Prostate gland (tissue), 2 donors: Measurements from ENCODE around the gene CST3. TPM values are rescaled to one million over a fixed set of nuclear protein-coding genes. Genes with fewer than 3 reads are reported as not detected.

Experiments used
- DNase-seq: peaks from one replicate; pipeline ENCODE4 v3.0.0-alpha.2; 2019; ENCODE audit warnings: low spot score
- H3K27ac ChIP-seq, 2 donors: fragments of 200-600 bp; sonication (generic); 2 replicates each; pipeline ENCODE4 v1.5.1; 2017 to 2019
- H3K27me3 ChIP-seq: fragments of 200-600 bp; sonication (generic); replicated peaks from 2 replicates; pipeline ENCODE4 v1.5.1; 2019; ENCODE audit not compliant: insufficient read depth
- H3K36me3 ChIP-seq, 2 donors: fragments of 200-600 bp; sonication (generic); 1 replicate in 1 of 2; 2 replicates in 1 of 2; pipeline versions ENCODE4 v1.5.1 to v1.8.1; 2017 to 2019
- H3K4me1 ChIP-seq: fragments of 200-600 bp; sonication (generic); replicated peaks from 2 replicates; pipeline ENCODE4 v1.5.1; 2019
- H3K4me3 ChIP-seq, 2 donors: fragments of 200-600 bp; sonication (generic); 2 replicates each; pipeline ENCODE4 v1.5.1; 2017 to 2019
- H3K9me3 ChIP-seq: fragments of 200-600 bp; sonication (generic); 2 replicates; pipeline ENCODE4 v1.5.1; 2017
- POLR2A ChIP-seq: fragments of 450-650 bp; IDR thresholded peaks from one replicate; pipeline ENCODE4 v1.6.1; 2016; ENCODE audit warnings: antibody characterized with exemption, mild to moderate bottlenecking
- POLR2AphosphoS5 ChIP-seq: sonication (generic); formaldehyde crosslinking; IDR thresholded peaks from one replicate; pipeline ENCODE4 v1.6.1; 2017; ENCODE audit warnings: antibody characterized with exemption
- WGBS: methylation state at CpG from one replicate; pipeline ENCODE4 v1.1.5; 2018; 5-methylcytosine and 5-hydroxymethylcytosine counted together
- intact Hi-C: fragments of 100-400 bp; cut with DNase I; formaldehyde crosslinking; loops from one replicate; pipeline ENCODE4 v1.14.2; 2022
- total RNA-seq, 2 donors: library from RNA; depleted of rRNA; stranded (reverse); fragments of >200 nt; gene quantifications; one replicate each; pipeline ENCODE4 v1.1.0, GENCODE V29; 2016
- TF ChIP-seq, protein P1 (sequence below), 4 experiments: fragments of 200-600 bp in 2 of 4; fragments of 450-650 bp in 2 of 4; sonication (generic) in 2 of 4; IDR thresholded peaks; 1 replicate in 3 of 4; 2 replicates in 1 of 4; pipeline ENCODE4 v1.5.1; 2016 to 2019; ENCODE audit warnings: antibody characterized with exemption in 4 of 4, mild to moderate bottlenecking in 2 of 4, moderate library complexity in 2 of 4

CST3 gene
- total RNA-seq, 2 donors from 2014 or later: 1,170 to 3,384 TPM

DNA sequence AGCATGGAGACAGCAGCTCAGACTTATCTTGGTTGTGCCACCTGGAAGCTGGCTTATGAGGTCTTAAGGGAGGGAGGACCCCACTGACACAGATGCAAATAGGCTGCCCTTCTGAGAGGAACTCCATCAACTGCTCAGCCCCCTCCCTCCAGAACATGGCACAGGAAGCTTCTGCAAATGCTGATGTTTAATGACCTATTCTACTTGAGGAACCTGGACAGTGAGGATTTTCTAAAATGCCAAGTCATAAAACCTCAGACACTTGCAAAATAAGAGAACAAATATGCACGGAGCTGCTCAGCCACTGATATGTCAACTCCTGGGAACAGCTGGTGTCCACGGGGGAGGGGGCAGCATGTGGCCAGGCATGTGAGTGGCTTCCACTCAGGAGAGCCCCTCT lies 35.5 kb downstream of the CST3 start:
- Histone ChIP-seq H3K9me3 (no peaks in the 10 kb centered on the region), H3K4me1 (no peaks in the 10 kb centered on the region), H3K27me3 (no peaks in the 10 kb centered on the region), H3K4me3 (no peak overlapping the region), H3K36me3 (no peaks in the 10 kb centered on the region), H3K27ac (no peak overlapping the region)
- peak; percentile 13 for TF ChIP-seq POLR2AphosphoS5
- TF ChIP-seq, protein P1, sequence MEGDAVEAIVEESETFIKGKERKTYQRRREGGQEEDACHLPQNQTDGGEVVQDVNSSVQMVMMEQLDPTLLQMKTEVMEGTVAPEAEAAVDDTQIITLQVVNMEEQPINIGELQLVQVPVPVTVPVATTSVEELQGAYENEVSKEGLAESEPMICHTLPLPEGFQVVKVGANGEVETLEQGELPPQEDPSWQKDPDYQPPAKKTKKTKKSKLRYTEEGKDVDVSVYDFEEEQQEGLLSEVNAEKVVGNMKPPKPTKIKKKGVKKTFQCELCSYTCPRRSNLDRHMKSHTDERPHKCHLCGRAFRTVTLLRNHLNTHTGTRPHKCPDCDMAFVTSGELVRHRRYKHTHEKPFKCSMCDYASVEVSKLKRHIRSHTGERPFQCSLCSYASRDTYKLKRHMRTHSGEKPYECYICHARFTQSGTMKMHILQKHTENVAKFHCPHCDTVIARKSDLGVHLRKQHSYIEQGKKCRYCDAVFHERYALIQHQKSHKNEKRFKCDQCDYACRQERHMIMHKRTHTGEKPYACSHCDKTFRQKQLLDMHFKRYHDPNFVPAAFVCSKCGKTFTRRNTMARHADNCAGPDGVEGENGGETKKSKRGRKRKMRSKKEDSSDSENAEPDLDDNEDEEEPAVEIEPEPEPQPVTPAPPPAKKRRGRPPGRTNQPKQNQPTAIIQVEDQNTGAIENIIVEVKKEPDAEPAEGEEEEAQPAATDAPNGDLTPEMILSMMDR (IDR thresholded peaks at IDR 0.05): no peak
- DNase-seq: no peak
- whole genome bisulfite sequencing: 47% methylated on average over 2 of the region's 2 CpGs
- intact Hi-C loops: no loop called here

DNA sequence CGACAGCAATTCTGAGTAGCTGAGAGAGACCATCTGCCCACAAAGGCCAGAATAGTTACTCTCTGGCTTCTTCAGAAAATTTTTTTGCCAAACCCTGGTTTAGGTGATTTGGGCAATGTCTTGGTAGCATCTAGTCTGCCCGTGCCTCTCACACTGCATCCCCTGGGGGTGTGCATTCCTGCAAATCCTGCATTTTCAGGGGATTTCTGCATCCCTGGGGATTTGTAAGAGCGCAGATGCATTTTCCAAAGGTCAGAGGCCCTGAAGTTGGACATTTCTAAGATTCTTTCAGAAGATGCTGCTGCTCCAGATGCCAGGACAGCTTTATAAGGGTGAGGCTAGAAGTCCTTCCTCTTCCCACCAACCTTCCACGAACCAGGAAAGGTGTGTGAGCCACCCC lies 36.0 kb downstream of the CST3 start:
- no peaks in the 10 kb centered on the region for H3K36me3 ChIP-seq
- no peak overlapping the region for H3K4me3 ChIP-seq
- TF ChIP-seq, protein P1 (IDR thresholded peaks at IDR 0.05): no peak
- TF ChIP-seq POLR2A (no peak), POLR2AphosphoS5 (no peak)
- no peak overlapping the region for H3K27ac ChIP-seq
- DNase-seq: no peak
- no peaks in the 10 kb centered on the region for H3K4me1 ChIP-seq
- H3K9me3 ChIP-seq: no peaks in the 10 kb centered on the region
- intact Hi-C loops: no loop called here
- 69% methylated on average over 4 of the region's 4 CpGs for WGBS
- H3K27me3 ChIP-seq: no peaks in the 10 kb centered on the region

DNA sequence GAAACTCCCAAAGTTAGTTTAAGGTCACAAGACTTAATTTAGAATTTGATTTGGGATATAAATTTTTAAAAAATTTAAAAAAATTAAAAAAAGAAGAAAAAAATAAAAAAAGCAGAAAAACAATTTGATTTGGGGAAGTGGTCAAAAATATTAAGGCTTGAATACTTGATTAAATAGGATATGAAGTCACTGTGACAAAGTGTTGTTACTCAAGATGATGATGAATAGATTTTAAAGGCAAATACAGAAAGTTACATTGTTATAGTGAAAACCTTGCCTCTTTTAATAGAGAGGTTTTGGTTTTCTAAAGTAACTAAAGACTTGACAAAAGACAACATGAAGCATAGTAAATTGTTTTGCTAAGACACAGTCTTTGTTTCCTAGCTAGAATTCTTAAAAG lies 39.3 kb downstream of the CST3 start:
- Histone ChIP-seq H3K9me3 (no peaks in the 10 kb centered on the region), H3K27me3 (no peaks in the 10 kb centered on the region), H3K4me3 (no peak overlapping the region), H3K4me1 (no peaks in the 10 kb centered on the region), H3K27ac (no peak overlapping the region), H3K36me3 (no peaks in the 10 kb centered on the region)
- intact Hi-C loops: no loop called here
- no peak for DNase-seq
- no peak for TF ChIP-seq POLR2A
- no peak for TF ChIP-seq POLR2AphosphoS5
- TF ChIP-seq, protein P1 (IDR thresholded peaks at IDR 0.05): no peak

DNA sequence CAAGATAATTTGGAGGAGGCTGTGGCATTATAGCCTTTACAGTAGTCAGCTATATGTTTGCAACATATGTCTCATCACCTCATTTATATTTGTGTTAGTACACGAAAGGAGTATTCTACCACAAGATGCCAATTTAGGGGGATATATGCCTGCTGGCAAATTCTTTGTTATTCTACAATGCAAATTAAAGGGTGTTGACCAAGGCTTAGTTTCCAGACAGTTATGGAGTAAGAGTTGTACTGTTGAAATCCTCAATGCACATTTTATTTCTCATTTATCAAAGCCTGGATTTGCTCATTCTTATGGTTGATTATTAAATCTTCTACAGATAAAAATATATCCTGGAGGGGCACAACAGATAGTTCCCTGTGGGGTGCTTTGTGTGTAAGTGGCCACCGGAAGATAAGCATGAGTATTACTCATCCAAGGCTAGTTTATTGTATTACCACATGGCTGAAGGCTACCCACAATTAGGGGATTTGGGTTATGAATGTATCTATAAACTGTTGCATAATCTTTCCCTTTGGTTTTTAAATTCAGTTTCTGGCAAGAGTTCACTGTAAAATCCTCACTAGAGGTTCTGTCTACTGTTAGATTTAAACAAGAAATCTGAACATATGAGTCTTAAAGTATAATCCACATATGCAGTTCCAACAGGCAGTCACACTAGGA lies 41.0 kb downstream of the CST3 start:
- intact Hi-C loops: no loop called here
- no peaks in the 10 kb centered on the region for H3K4me1 ChIP-seq
- WGBS: 64% methylated on average over 2 of the region's 2 CpGs

DNA sequence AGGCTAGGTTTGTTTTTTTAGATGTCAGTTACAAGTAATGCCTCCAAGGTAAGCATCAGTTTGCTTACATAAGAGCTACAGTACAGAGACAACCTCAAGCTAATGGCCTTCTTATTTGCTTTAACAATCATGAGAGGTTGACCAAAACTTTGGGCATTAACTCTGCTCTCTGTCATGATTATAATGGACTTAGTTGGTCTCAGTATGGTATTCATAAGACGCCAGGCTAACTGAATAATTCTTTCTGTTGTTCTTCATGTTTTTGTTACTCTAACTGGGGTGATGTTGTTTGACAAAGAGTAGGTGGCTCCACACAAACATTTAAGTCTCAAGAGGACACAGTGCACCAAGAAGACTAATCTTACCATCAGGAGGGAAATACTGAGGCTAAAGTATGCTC lies 41.8 kb downstream of the CST3 start:
- Histone ChIP-seq H3K4me3 (no peak overlapping the region), H3K9me3 (no peaks in the 10 kb centered on the region), H3K4me1 (no peaks in the 10 kb centered on the region), H3K27me3 (no peaks in the 10 kb centered on the region), H3K27ac (no peak overlapping the region), H3K36me3 (no peaks in the 10 kb centered on the region)
- 90% methylated on average over 1 of the region's 1 CpG for WGBS
- intact Hi-C loops: no loop called here
- DNase-seq: no peak
- peak; percentile 69 for TF ChIP-seq POLR2AphosphoS5
- TF ChIP-seq, protein P1 (IDR thresholded peaks at IDR 0.05): no peak

More for the DNA sequence above, 41.0 kb downstream of the CST3 start:
- Histone ChIP-seq H3K36me3 (no peaks in the 10 kb centered on the region), H3K4me3 (no peak overlapping the region), H3K9me3 (no peaks in the 10 kb centered on the region), H3K27ac (no peak overlapping the region), H3K27me3 (no peaks in the 10 kb centered on the region)
- DNase-seq: no peak
- TF ChIP-seq POLR2A (no peak), POLR2AphosphoS5 (no peak)
- TF ChIP-seq, protein P1 (IDR thresholded peaks at IDR 0.05): no peak
